ENCODE data around the gene APC2. TPM values are rescaled to one million over a fixed set of nuclear protein-coding genes. Genes with fewer than 3 reads are reported as not detected.

APC2 gene
- total RNA-seq, 1 experiment from 2014 or later, result 0.68 TPM

DNA sequence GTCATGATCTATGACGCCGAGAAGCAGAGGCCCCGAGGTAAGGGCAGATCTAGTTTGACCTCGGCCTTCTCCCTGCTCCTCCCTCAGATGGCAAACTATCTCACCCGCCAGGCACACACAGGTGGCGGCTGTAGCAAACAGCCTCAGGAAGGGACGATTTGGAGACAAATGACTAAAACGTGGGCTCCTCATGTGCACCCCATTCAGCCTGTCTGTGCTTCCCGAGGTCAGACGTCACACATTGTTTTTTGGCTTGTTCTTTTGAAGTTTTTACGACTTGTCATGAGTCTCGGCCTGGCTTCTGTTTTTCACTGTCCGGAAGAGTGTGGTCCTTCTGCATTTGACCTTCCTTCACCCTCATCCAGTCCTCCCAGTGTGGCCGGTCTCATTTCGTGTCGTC, 27.6 kb upstream of the APC2 start:
- H2BK5ac ChIP-seq (ENCODE audit: insufficient read length, low read length), result no peak overlapping the region
- H3T11ph ChIP-seq (ENCODE audit: low read length), result no peak overlapping the region
- H2AK5ac ChIP-seq (ENCODE audit: insufficient read length, low read length), result no peak overlapping the region
- Mint-ChIP-seq H3K9me3 (no peaks in the 10 kb centered on the region), H3K4me3 (no peak overlapping the region), H3K27ac (peak overlapping the region; percentile 34 to 88 (median 84); a peak in 6 of 7 replicates), H3K36me3 (ENCODE audit: insufficient read depth in 1 of 3, low read depth in 3 of 3) (peaks cover 28 to 82% (median 80%) of the 10 kb centered on the region in 3 experiments), H3K4me1 (peaks cover 3 to 24% of the 10 kb centered on the region in 2 experiments), H3K27me3 (ENCODE audit: low read depth) (no peaks in the 10 kb centered on the region)
- H3K79me2 ChIP-seq (ENCODE audit: insufficient read depth, low read length), result peaks cover 13% of the 10 kb centered on the region; the same call in 1 of the 2 replicates
- H2AFZ ChIP-seq (ENCODE audit: low read length), result no peak overlapping the region
- H4K8ac ChIP-seq (replicated peaks; ENCODE audit: insufficient read length, low read depth, low read length), result no peak overlapping the region
- TF ChIP-seq, protein P1, sequence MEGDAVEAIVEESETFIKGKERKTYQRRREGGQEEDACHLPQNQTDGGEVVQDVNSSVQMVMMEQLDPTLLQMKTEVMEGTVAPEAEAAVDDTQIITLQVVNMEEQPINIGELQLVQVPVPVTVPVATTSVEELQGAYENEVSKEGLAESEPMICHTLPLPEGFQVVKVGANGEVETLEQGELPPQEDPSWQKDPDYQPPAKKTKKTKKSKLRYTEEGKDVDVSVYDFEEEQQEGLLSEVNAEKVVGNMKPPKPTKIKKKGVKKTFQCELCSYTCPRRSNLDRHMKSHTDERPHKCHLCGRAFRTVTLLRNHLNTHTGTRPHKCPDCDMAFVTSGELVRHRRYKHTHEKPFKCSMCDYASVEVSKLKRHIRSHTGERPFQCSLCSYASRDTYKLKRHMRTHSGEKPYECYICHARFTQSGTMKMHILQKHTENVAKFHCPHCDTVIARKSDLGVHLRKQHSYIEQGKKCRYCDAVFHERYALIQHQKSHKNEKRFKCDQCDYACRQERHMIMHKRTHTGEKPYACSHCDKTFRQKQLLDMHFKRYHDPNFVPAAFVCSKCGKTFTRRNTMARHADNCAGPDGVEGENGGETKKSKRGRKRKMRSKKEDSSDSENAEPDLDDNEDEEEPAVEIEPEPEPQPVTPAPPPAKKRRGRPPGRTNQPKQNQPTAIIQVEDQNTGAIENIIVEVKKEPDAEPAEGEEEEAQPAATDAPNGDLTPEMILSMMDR (conservative IDR thresholded peaks at IDR 0.05), result no peak
- H3K56ac ChIP-seq (ENCODE audit: insufficient read length, low read depth, low read length), result no peak overlapping the region
- H3K9me3 ChIP-seq (ENCODE audit: control insufficient read depth, low read depth, low read length), result no peaks in the 10 kb centered on the region
- no peaks in the 10 kb centered on the region; the same call in 1 of the 2 replicates for H3K4me1 ChIP-seq (ENCODE audit: insufficient read depth, low read length)
- H4K20me1 ChIP-seq (ENCODE audit: control insufficient read depth, insufficient read depth, insufficient read length), result peaks cover 2% of the 10 kb centered on the region
- H3K9ac ChIP-seq (ENCODE audit: extremely low read depth, insufficient read length, low read length), result no peak overlapping the region
- no CpG with 5 or more reads among the region's 16 CpGs for WGBS (ENCODE audit: extremely low coverage, insufficient read length, low lambda C conversion rate)
- H3K79me1 ChIP-seq (ENCODE audit: insufficient read depth, low read depth, low read length, poor library complexity, severe bottlenecking), result peaks cover 7% of the 10 kb centered on the region
- H3K27me3 ChIP-seq (ENCODE audit: insufficient read depth, low read length), result no peaks in the 10 kb centered on the region
- H2BK15ac ChIP-seq (ENCODE audit: low read depth, low read length), result no peak overlapping the region
- H2BK20ac ChIP-seq (ENCODE audit: low read depth, low read length, poor library complexity, severe bottlenecking), result no peak overlapping the region
- H2BK12ac ChIP-seq (ENCODE audit: insufficient read length, low read depth, low read length), result no peak overlapping the region
- H3K14ac ChIP-seq (ENCODE audit: insufficient read depth, low read length), result no peak overlapping the region
- H3K4me2 ChIP-seq (ENCODE audit: insufficient read depth, insufficient read length, low read length), result no peak overlapping the region
- H3K23ac ChIP-seq (ENCODE audit: insufficient read length, low read depth, low read length), result no peak overlapping the region
- H3K4ac ChIP-seq (ENCODE audit: low read depth, low read length), result no peak overlapping the region
- H4K91ac ChIP-seq (ENCODE audit: insufficient read length, low read depth, low read length), result no peak overlapping the region
- no peak overlapping the region for H2BK120ac ChIP-seq (ENCODE audit: low read depth, low read length, poor library complexity, severe bottlenecking)
- no peak overlapping the region for H3K27ac ChIP-seq (ENCODE audit: insufficient read length, low read depth, low read length)
- peaks cover 6% of the 10 kb centered on the region for H3K23me2 ChIP-seq (ENCODE audit: insufficient read length, low read depth, low read length, poor library complexity, severe bottlenecking)
- DNase-seq, result no peak
- H3K18ac ChIP-seq (ENCODE audit: insufficient read length, low read depth, low read length), result no peak overlapping the region
- no peak overlapping the region for H4K5ac ChIP-seq (ENCODE audit: insufficient read length, low read depth, low read length)
